SU-DHL-6 (cell line): ENCODE data around the gene LOX.
A peak's percentile ranks its signal among the peaks of the same experiment; 100 is the strongest.

Source experiments
- H2AFZ ChIP-seq: fragments of 200-600 bp; sonication (generic); 2 replicates; pipeline ENCODE4 v1.6.1; 2014; ENCODE audit warnings: low read depth, mild to moderate bottlenecking, moderate library complexity, mixed read lengths, antibody characterized with exemption, low read length; ENCODE audit not compliant: severe bottlenecking
- H3F3A ChIP-seq: fragments of 200-600 bp; shearing (Covaris generic); 2 replicates; pipeline ENCODE4 v1.6.0; 2016; ENCODE audit warnings: antibody characterized with exemption, mild to moderate bottlenecking; ENCODE audit not compliant: insufficient read depth
- H3K27ac ChIP-seq: fragments of 200-600 bp; sonication (generic); 2 replicates; pipeline ENCODE4 v1.5.1; 2016; ENCODE audit warnings: low read depth, mild to moderate bottlenecking, low read length, moderate library complexity, mixed read lengths
- H3K27me3 ChIP-seq: fragments of 200-600 bp; sonication (generic), shearing (Covaris generic); 2 replicates; pipeline ENCODE4 v1.6.0; 2014; ENCODE audit warnings: mild to moderate bottlenecking, low read length
- H3K36me3 ChIP-seq: fragments of 200-600 bp; sonication (generic); 2 replicates; pipeline ENCODE4 v1.6.1; 2014; ENCODE audit warnings: mild to moderate bottlenecking, low read length, mixed read lengths
- H3K4me2 ChIP-seq: fragments of 300-600, 200-600 bp; shearing (Covaris generic), sonication (generic); 2 replicates; pipeline ENCODE4 v1.6.0; 2014; ENCODE audit warnings: low read length, low read depth, mild to moderate bottlenecking; ENCODE audit not compliant: poor library complexity, severe bottlenecking
- H3K4me3 ChIP-seq: fragments of 200-600 bp; sonication (generic); 2 replicates; pipeline ENCODE4 v1.5.1; 2014; ENCODE audit warnings: antibody characterized with exemption, low read length, mild to moderate bottlenecking, mixed read lengths; ENCODE audit not compliant: insufficient read depth, poor library complexity, severe bottlenecking
- H3K79me2 ChIP-seq: fragments of 200-600 bp; sonication (generic); 2 replicates; pipeline ENCODE4 v1.6.1; 2014; ENCODE audit warnings: mild to moderate bottlenecking, low read length, moderate library complexity; ENCODE audit not compliant: insufficient read depth
- H3K9ac ChIP-seq: fragments of 200-600 bp; sonication (generic); 2 replicates; pipeline ENCODE4 v1.7.0; 2014; ENCODE audit warnings: mild to moderate bottlenecking, low read length
- H3K9me2 ChIP-seq: fragments of 200-600 bp; sonication (generic); replicated peaks from 2 replicates; pipeline ENCODE4 v1.6.1; 2014; ENCODE audit warnings: low read length; ENCODE audit not compliant: insufficient read depth
- H3K9me3 ChIP-seq: fragments of 200-600 bp; sonication (generic); 2 replicates; pipeline ENCODE4 v1.6.1; 2014; ENCODE audit warnings: low read length, mixed read lengths; ENCODE audit not compliant: insufficient read depth
- H4K20me1 ChIP-seq: fragments of 200-600 bp; sonication (generic); 2 replicates; pipeline ENCODE4 v1.6.1; 2014; ENCODE audit warnings: low read depth, mild to moderate bottlenecking, antibody characterized with exemption, low read length, moderate library complexity, mixed read lengths
- CTCF ChIP-seq: fragments of 200-600 bp; sonication (generic); IDR thresholded peaks from one replicate; pipeline ENCODE4 v1.5.1; 2017; ENCODE audit warnings: antibody characterized with exemption, mild to moderate bottlenecking, low read length, moderate library complexity; ENCODE audit not compliant: insufficient read depth, poor library complexity, severe bottlenecking
- EZH2phosphoT487 ChIP-seq: fragments of 200-600 bp; sonication (generic), shearing (Covaris generic); conservative IDR thresholded peaks from 2 replicates; pipeline ENCODE4 v1.6.1; 2018; ENCODE audit warnings: mild to moderate bottlenecking, antibody characterized with exemption, low read length, moderate library complexity, mixed read lengths

Gene LOX

GRCh38 chr5:122101636-122102285 is 23.7 kb upstream of the LOX start:
- Histone ChIP-seq H2AFZ (no peak overlapping the region), H3K4me2 (no peak overlapping the region), H4K20me1 (no peaks in the 10 kb centered on the region), H3K9me3 (no peaks in the 10 kb centered on the region), H3K27me3 (no peaks in the 10 kb centered on the region), H3K4me3 (no peak overlapping the region), H3F3A (no peaks in the 10 kb centered on the region), H3K36me3 (no peaks in the 10 kb centered on the region), H3K27ac (no peak overlapping the region), H3K9ac (no peak overlapping the region), H3K9me2 (no peaks in the 10 kb centered on the region), H3K79me2 (no peaks in the 10 kb centered on the region)
- TF ChIP-seq CTCF (peak; percentile 33), EZH2phosphoT487 (no peak)

GRCh38 chr5:122099060-122099790 is 21.2 kb upstream of the LOX start:
- Histone ChIP-seq H3K27ac (no peak overlapping the region), H4K20me1 (no peaks in the 10 kb centered on the region), H3K4me2 (no peak overlapping the region), H3K9me2 (no peaks in the 10 kb centered on the region), H3K27me3 (no peaks in the 10 kb centered on the region), H2AFZ (no peak overlapping the region), H3K4me3 (no peak overlapping the region), H3K79me2 (no peaks in the 10 kb centered on the region), H3K9me3 (no peaks in the 10 kb centered on the region), H3F3A (no peaks in the 10 kb centered on the region), H3K9ac (no peak overlapping the region), H3K36me3 (no peaks in the 10 kb centered on the region)
- no peak for TF ChIP-seq EZH2phosphoT487
- TF ChIP-seq CTCF: no peak

GRCh38 chr5:122097391-122097790 is 19.3 kb upstream of the LOX start:
- TF ChIP-seq CTCF: no peak
- TF ChIP-seq EZH2phosphoT487: no peak
- H3K4me2 ChIP-seq: no peak overlapping the region

More at GRCh38 chr5:122097391-122097790, 19.3 kb upstream of the LOX start:
- H3K79me2 ChIP-seq: no peaks in the 10 kb centered on the region
- no peak overlapping the region for H3K9ac ChIP-seq
- H3K9me2 ChIP-seq: no peaks in the 10 kb centered on the region
- no peak overlapping the region for H3K4me3 ChIP-seq
- no peaks in the 10 kb centered on the region for H3K9me3 ChIP-seq
- no peaks in the 10 kb centered on the region for H3K36me3 ChIP-seq
- no peak overlapping the region for H3K27ac ChIP-seq
- H2AFZ ChIP-seq: no peak overlapping the region
- no peaks in the 10 kb centered on the region for H3F3A ChIP-seq
- no peaks in the 10 kb centered on the region for H3K27me3 ChIP-seq
- no peaks in the 10 kb centered on the region for H4K20me1 ChIP-seq
